ENCODE data around the gene ATP8A2. TPM values are rescaled to one million over a fixed set of nuclear protein-coding genes. Genes with fewer than 3 reads are reported as not detected.

Gene ATP8A2
- total RNA-seq (under 1 TPM; 0.23 to 0.95 (median 0.32) TPM), polyA plus RNA-seq (under 1 TPM; 0.40 to 0.67 TPM)
- long read RNA-seq, donor 1, partial matches to known transcripts = 1 of 1 reads
- long read RNA-seq, donor 1, other reads (novel, unspliced or antisense) = 0 of 1 reads
- long read RNA-seq, donor 2 = 0 reads
- long read RNA-seq, donor 3, partial matches to known transcripts = 2 of 5 reads
- long read RNA-seq, donor 3, other reads (novel, unspliced or antisense) = 3 of 5 reads

GRCh38 chr13:25371875-25372283, at the start of gene ATP8A2:
Gene ATP8A2, plus strand, starts transcription at chr13:25371974. Its CDS starts 239 bp downstream, at chr13:25372213.
- Histone ChIP-seq H3K27ac (no peak within 1 kb of the TSS), H3K4me3 (no peak within 1 kb of the TSS), H3K27me3 (no peaks in the 10 kb centered on the region), H3K9me3 (no peaks in the 10 kb centered on the region), H3K36me3 (no peaks in the 10 kb centered on the region), H3K4me1 (ENCODE audit: insufficient read depth) (peaks cover 5% of the 10 kb centered on the region)
- 1% methylated on average over 27 to 58 of the region's 58 CpGs for WGBS, 3 donors
- DNase-seq = no peak
- no peak for TF ChIP-seq EP300 (IDR thresholded peaks at IDR 0.05)
- no peak for TF ChIP-seq CTCF (IDR thresholded peaks at IDR 0.05)
- intact Hi-C loops (cut with DNase I) = no loop called here

- no peak for TF ChIP-seq POLR2A (IDR thresholded peaks at IDR 0.05)
- TF ChIP-seq EP300 (IDR thresholded peaks at IDR 0.05) = no peak
- TF ChIP-seq CTCF (IDR thresholded peaks at IDR 0.05) = no peak
- intact Hi-C loops (cut with DNase I) = no loop called here
- WGBS, 3 donors = 25 to 55% (median 27%) methylated on average over 2 of the region's 2 CpGs
These were observed 47.7 kb upstream of the ATP8A2 start for GRCh38 chr13:25324100-25324499.

GRCh38 chr13:25329706-25330105, 42.1 kb upstream of the ATP8A2 start:
- 80 to 94% (median 88%) methylated on average over 4 of the region's 4 CpGs for WGBS, 3 donors
- no peaks in the 10 kb centered on the region for H3K9me3 ChIP-seq
- H3K27me3 ChIP-seq = no peaks in the 10 kb centered on the region
- no peak overlapping the region for H3K27ac ChIP-seq
- H3K4me3 ChIP-seq = no peak overlapping the region
- H3K4me1 ChIP-seq (ENCODE audit: insufficient read depth) = no peaks in the 10 kb centered on the region
- no peak for TF ChIP-seq EP300 (IDR thresholded peaks at IDR 0.05)
- no peak for TF ChIP-seq CTCF (IDR thresholded peaks at IDR 0.05)
- no peak for TF ChIP-seq POLR2A (IDR thresholded peaks at IDR 0.05)
- DNase-seq = no peak
- H3K36me3 ChIP-seq = no peaks in the 10 kb centered on the region
- intact Hi-C loops (cut with DNase I) = no loop called here

More at GRCh38 chr13:25324100-25324499, 47.7 kb upstream of the ATP8A2 start:
- no peak overlapping the region for H3K27ac ChIP-seq
- H3K9me3 ChIP-seq = no peaks in the 10 kb centered on the region
- no peaks in the 10 kb centered on the region for H3K27me3 ChIP-seq
- no peaks in the 10 kb centered on the region for H3K4me1 ChIP-seq (ENCODE audit: insufficient read depth)
- no peak overlapping the region for H3K4me3 ChIP-seq
- no peaks in the 10 kb centered on the region for H3K36me3 ChIP-seq
- DNase-seq = no peak

GRCh38 chr13:25330541-25330940, 41.2 kb upstream of the ATP8A2 start:
- Histone ChIP-seq H3K27ac (no peak overlapping the region), H3K27me3 (no peaks in the 10 kb centered on the region), H3K36me3 (no peaks in the 10 kb centered on the region), H3K4me3 (no peak overlapping the region), H3K9me3 (no peaks in the 10 kb centered on the region), H3K4me1 (ENCODE audit: insufficient read depth) (no peaks in the 10 kb centered on the region)
- 54 to 94% (median 63%) methylated on average over 1 of the region's 1 CpG for WGBS, 3 donors
- intact Hi-C loops (cut with DNase I) = no loop called here
- TF ChIP-seq EP300 (IDR thresholded peaks at IDR 0.05) = no peak
- no peak for TF ChIP-seq CTCF (IDR thresholded peaks at IDR 0.05)
- TF ChIP-seq POLR2A (IDR thresholded peaks at IDR 0.05) = no peak
- DNase-seq = no peak
